Inferior parietal cortex (tissue), 1 donor: ENCODE results near the gene NDUFAF3.

Experiments used
- DNase-seq: peaks from one replicate; pipeline ENCODE4 v3.0.0-alpha.2; 2016; ENCODE audit errors: extremely low spot score

The NDUFAF3 gene

GRCh38 chr3:49017971-49018706 lies 3.8 kb upstream of the NDUFAF3 start, which contains the start of gene DALRD3:
DALRD3 (minus strand) TSS chr3:49018580; CDS start chr3:49018564, 16 bp downstream.
- DNase-seq, result peak; percentile 89

- no peak for DNase-seq
Measured at GRCh38 chr3:49018707-49019006, 3.3 kb upstream of the NDUFAF3 start.

GRCh38 chr3:49019941-49020329 lies 2.0 kb upstream of the NDUFAF3 start:
- no peak for DNase-seq

GRCh38 chr3:49020330-49021212 lies 1.4 kb upstream of the NDUFAF3 start:
- DNase-seq, result no peak

GRCh38 chr3:49021213-49021812 lies 608 bp upstream of the NDUFAF3 start:
- peak; percentile 98 for DNase-seq

- DNase-seq, result no peak
Measured at GRCh38 chr3:49022688-49023171, 809 bp downstream of the NDUFAF3 start.

GRCh38 chr3:49023775-49024174 lies 1.9 kb downstream of the NDUFAF3 start:
- no peak for DNase-seq

GRCh38 chr3:49024449-49024848 lies 2.5 kb downstream of the NDUFAF3 start:
- no peak for DNase-seq

- DNase-seq, result no peak
Measured at GRCh38 chr3:49025005-49025792, 3.3 kb downstream of the NDUFAF3 start.

- no peak for DNase-seq
Measured at GRCh38 chr3:49025793-49026520, 4.0 kb downstream of the NDUFAF3 start.

- no peak for DNase-seq
Measured at GRCh38 chr3:49026536-49026935, 4.6 kb downstream of the NDUFAF3 start.

- DNase-seq, result no peak
Measured at GRCh38 chr3:49027634-49028033, 5.7 kb downstream of the NDUFAF3 start.

- no peak for DNase-seq
Measured at GRCh38 chr3:49028298-49028672, 6.4 kb downstream of the NDUFAF3 start.

GRCh38 chr3:49028673-49029562 lies 7.0 kb downstream of the NDUFAF3 start, which contains the start of gene IMPDH2:
IMPDH2 (minus strand) TSS chr3:49029398; CDS start chr3:49029350, 48 bp downstream.
- peak; percentile 97 for DNase-seq

GRCh38 chr3:49029563-49029884 lies 7.6 kb downstream of the NDUFAF3 start:
- DNase-seq, result no peak

- DNase-seq, result no peak
Measured at GRCh38 chr3:49030321-49030720, 8.4 kb downstream of the NDUFAF3 start.

GRCh38 chr3:49032646-49033304 lies 10.9 kb downstream of the NDUFAF3 start:
- DNase-seq, result no peak

GRCh38 chr3:49034650-49035049 lies 12.7 kb downstream of the NDUFAF3 start:
- no peak for DNase-seq

- DNase-seq, result no peak
Measured at GRCh38 chr3:49035281-49035680, 13.4 kb downstream of the NDUFAF3 start.
